ENCODE measurements around the gene BLCAP. TPM values are rescaled to one million over a fixed set of nuclear protein-coding genes. Genes with fewer than 3 reads are reported as not detected.
A peak's percentile ranks its signal among the peaks of the same experiment; 100 is the strongest.

BLCAP gene
- total RNA-seq, 1 experiment from 2014 or later, result 54.3 TPM

DNA sequence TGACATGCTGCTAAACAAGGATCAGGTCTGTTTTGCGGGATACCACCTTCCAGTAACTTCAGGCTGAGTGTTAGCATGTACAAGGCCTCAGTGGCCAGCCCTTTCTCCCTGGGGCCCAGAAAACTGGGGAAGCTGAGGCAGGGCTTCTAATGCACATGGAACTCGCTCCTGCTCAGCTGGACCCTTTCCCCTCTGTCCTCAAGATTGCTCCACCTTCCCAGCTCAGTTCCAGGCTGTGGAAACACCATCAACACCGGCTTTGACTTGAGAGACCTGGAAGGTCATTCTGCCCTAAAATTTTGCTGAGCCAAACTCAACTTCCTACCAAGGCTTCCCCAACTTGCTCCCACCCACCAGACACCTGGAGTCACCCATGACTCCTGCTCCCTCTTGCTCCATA is 4.2 kb upstream of the BLCAP start:
- DNase-seq, result peak; percentile 8
- Histone ChIP-seq H3K4me1 (ENCODE audit: insufficient read depth, low read length) (peaks cover 4% of the 10 kb centered on the region), H2AFZ (ENCODE audit: low read length) (no peak overlapping the region), H4K5ac (ENCODE audit: insufficient read length, low read depth, low read length) (no peak overlapping the region), H4K8ac (replicated peaks; ENCODE audit: insufficient read length, low read depth, low read length) (no peak overlapping the region), H3T11ph (ENCODE audit: low read length) (no peak overlapping the region), H3K79me2 (ENCODE audit: insufficient read depth, low read length) (no peaks in the 10 kb centered on the region; the same call in 1 of the 2 replicates), H3K56ac (ENCODE audit: insufficient read length, low read depth, low read length) (no peak overlapping the region), H2AK5ac (ENCODE audit: insufficient read length, low read length) (no peak overlapping the region), H2BK5ac (ENCODE audit: insufficient read length, low read length) (no peak overlapping the region), H3K27ac (ENCODE audit: insufficient read length, low read depth, low read length) (no peak overlapping the region), H3K4me2 (ENCODE audit: insufficient read depth, insufficient read length, low read length) (no peak overlapping the region), H3K9me3 (ENCODE audit: control insufficient read depth, low read depth, low read length) (no peaks in the 10 kb centered on the region), H4K91ac (ENCODE audit: insufficient read length, low read depth, low read length) (no peak overlapping the region), H3K23me2 (ENCODE audit: insufficient read length, low read depth, low read length, poor library complexity, severe bottlenecking) (peaks cover 2% of the 10 kb centered on the region), H3K4ac (ENCODE audit: low read depth, low read length) (no peak overlapping the region), H3K18ac (ENCODE audit: insufficient read length, low read depth, low read length) (no peak overlapping the region), H3K9ac (ENCODE audit: extremely low read depth, insufficient read length, low read length) (no peak overlapping the region), H3K79me1 (ENCODE audit: insufficient read depth, low read depth, low read length, poor library complexity, severe bottlenecking) (no peaks in the 10 kb centered on the region), H2BK20ac (ENCODE audit: low read depth, low read length, poor library complexity, severe bottlenecking) (no peak overlapping the region), H2BK15ac (ENCODE audit: low read depth, low read length) (no peak overlapping the region; the same call in 1 of the 2 replicates), H2BK120ac (ENCODE audit: low read depth, low read length, poor library complexity, severe bottlenecking) (no peak overlapping the region), H3K23ac (ENCODE audit: insufficient read length, low read depth, low read length) (no peak overlapping the region), H3K27me3 (ENCODE audit: insufficient read depth, low read length) (no peaks in the 10 kb centered on the region), H2BK12ac (ENCODE audit: insufficient read length, low read depth, low read length) (no peak overlapping the region), H3K14ac (ENCODE audit: insufficient read depth, low read length) (no peak overlapping the region), H4K20me1 (ENCODE audit: control insufficient read depth, insufficient read depth, insufficient read length) (no peaks in the 10 kb centered on the region)
- no peaks in the 10 kb centered on the region; the same call in 1 of the 2 replicates for H3K27me3 Mint-ChIP-seq (ENCODE audit: low read depth)
- H3K36me3 Mint-ChIP-seq (ENCODE audit: insufficient read depth in 1 of 3, low read depth in 3 of 3), result no peaks in the 10 kb centered on the region
- H3K9me3 Mint-ChIP-seq, result no peaks in the 10 kb centered on the region
- H3K4me3 Mint-ChIP-seq, result no peak overlapping the region
- no CpG with 5 or more reads among the region's 3 CpGs for WGBS (ENCODE audit: extremely low coverage, insufficient read length, low lambda C conversion rate)
- TF ChIP-seq, protein P1, sequence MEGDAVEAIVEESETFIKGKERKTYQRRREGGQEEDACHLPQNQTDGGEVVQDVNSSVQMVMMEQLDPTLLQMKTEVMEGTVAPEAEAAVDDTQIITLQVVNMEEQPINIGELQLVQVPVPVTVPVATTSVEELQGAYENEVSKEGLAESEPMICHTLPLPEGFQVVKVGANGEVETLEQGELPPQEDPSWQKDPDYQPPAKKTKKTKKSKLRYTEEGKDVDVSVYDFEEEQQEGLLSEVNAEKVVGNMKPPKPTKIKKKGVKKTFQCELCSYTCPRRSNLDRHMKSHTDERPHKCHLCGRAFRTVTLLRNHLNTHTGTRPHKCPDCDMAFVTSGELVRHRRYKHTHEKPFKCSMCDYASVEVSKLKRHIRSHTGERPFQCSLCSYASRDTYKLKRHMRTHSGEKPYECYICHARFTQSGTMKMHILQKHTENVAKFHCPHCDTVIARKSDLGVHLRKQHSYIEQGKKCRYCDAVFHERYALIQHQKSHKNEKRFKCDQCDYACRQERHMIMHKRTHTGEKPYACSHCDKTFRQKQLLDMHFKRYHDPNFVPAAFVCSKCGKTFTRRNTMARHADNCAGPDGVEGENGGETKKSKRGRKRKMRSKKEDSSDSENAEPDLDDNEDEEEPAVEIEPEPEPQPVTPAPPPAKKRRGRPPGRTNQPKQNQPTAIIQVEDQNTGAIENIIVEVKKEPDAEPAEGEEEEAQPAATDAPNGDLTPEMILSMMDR (conservative IDR thresholded peaks at IDR 0.05), result no peak
- peaks cover 24 to 25% of the 10 kb centered on the region in 2 experiments for H3K4me1 Mint-ChIP-seq
- H3K27ac Mint-ChIP-seq, result peak overlapping the region in 2 of 3 experiments; percentile 4 to 5; a peak in 2 of 7 replicates
